ENCODE measurements around the gene EXOC4. TPM values are rescaled to one million over a fixed set of nuclear protein-coding genes. Genes with fewer than 3 reads are reported as not detected.

Gene EXOC4
- total and polyA plus RNA-seq, 2 of the 8 experiments (the other 6 are each of a cell fraction or from before 2014, with no cell fraction given) = 27.0 to 67.3 TPM

DNA sequence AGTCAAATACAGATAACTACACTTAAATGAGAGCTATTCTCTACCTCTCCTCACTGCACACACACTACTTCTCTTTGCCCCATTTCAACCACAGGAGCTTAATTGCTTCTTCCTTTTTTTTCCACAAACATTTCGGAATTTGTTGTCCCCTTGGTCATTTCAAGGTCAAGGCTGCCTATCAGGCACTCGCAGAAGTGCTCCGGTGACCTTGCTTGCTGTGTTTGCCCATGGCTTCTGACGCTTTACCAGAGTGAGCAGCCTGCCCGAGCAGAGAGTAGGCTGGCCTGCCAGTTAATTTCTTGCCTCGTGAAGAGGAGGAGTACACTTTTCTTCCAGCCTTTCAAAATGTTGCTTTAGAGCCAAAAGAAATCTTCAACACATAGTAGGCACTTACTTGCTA, 577.2 kb downstream of the EXOC4 start:
- ChIA-PET CTCF (ENCODE audit: partially characterized antibody) (interaction anchor here (0.5 to 0.7 kb wide), 3 partner anchors 9 to 71 kb away, joined by 3 read pairs; no protein-coding TSS in a partner anchor), POLR2A (ENCODE audit: partially characterized antibody) (no interaction called here)
- Histone ChIP-seq H3K79me2 (ENCODE audit: control insufficient read depth in 1 of 2, insufficient read depth in 2 of 2, low read length in 2 of 2) (no peaks in the 10 kb centered on the region), H3K4ac (replicated peaks; ENCODE audit: insufficient read length, low read depth, low read length) (no peak overlapping the region), H2BK20ac (ENCODE audit: low read length) (no peak overlapping the region), H2AFZ (ENCODE audit: low read length) (no peak overlapping the region), H2AK5ac (ENCODE audit: low read depth, low read length) (no peak overlapping the region), H3K9ac (replicated peaks in 1 of 4; ENCODE audit: extremely low read depth in 1 of 4, low read depth in 3 of 4, low read length in 3 of 4) (no peak overlapping the region), H2BK5ac (ENCODE audit: low read depth, low read length) (no peak overlapping the region), H3K4me3 (ENCODE audit: extremely low read depth in 1 of 4, insufficient read depth in 2 of 4, low read depth in 3 of 4, low read length in 4 of 4) (no peak overlapping the region), H4K5ac (ENCODE audit: insufficient read length, low read depth, low read length) (no peak overlapping the region), H4K91ac (replicated peaks; ENCODE audit: insufficient read length, low read length) (no peak overlapping the region), H3K4me1 (replicated peaks in 1 of 4; ENCODE audit: control insufficient read depth in 3 of 4, insufficient read depth in 4 of 4, low read length in 3 of 4) (peaks cover 0 to under 1% (median 0%) of the 10 kb centered on the region in 4 experiments; a peak in 1 of 7 replicates), H3K27ac (ENCODE audit: low read depth, low read length) (no peak overlapping the region), H3K79me1 (ENCODE audit: low read depth, low read length) (no peaks in the 10 kb centered on the region), H2BK12ac (ENCODE audit: low read depth, low read length) (no peak overlapping the region), H3K14ac (ENCODE audit: insufficient read length) (no peak overlapping the region), H3K23ac (ENCODE audit: insufficient read length) (no peak overlapping the region), H3K36me3 (ENCODE audit: control insufficient read depth in 2 of 4, insufficient read depth in 4 of 4, low read length in 3 of 4) (peaks cover 0 to 4% (median 0%) of the 10 kb centered on the region in 4 experiments; a peak in 1 of 8 replicates), H2BK15ac (ENCODE audit: low read length) (no peak overlapping the region), H2BK120ac (replicated peaks; ENCODE audit: low read depth, low read length) (no peak overlapping the region), H3K56ac (replicated peaks; ENCODE audit: insufficient read length, low read depth, low read length) (no peak overlapping the region), H4K8ac (ENCODE audit: extremely low read depth, insufficient read depth, low read length) (no peak overlapping the region), H3K4me2 (ENCODE audit: insufficient read depth in 1 of 2, low read depth in 2 of 2, low read length in 2 of 2) (no peak overlapping the region), H3K27me3 (replicated peaks in 1 of 4; ENCODE audit: control insufficient read depth in 3 of 4, extremely low read depth in 1 of 4, insufficient read depth in 3 of 4, low read length in 3 of 4) (no peaks in the 10 kb centered on the region), H3K18ac (ENCODE audit: extremely low read depth, low read length) (no peak overlapping the region), H3K9me3 (ENCODE audit: insufficient read depth in 2 of 2, low read depth in 1 of 2, low read length in 1 of 2) (no peaks in the 10 kb centered on the region), H4K20me1 (replicated peaks in 1 of 2; ENCODE audit: control insufficient read depth in 1 of 2, insufficient read depth in 2 of 2, low read length in 2 of 2) (no peaks in the 10 kb centered on the region), H3K23me2 (ENCODE audit: low read depth, low read length) (no peaks in the 10 kb centered on the region)
- TF ChIP-seq SRF (IDR thresholded peaks at IDR 0.05; ENCODE audit: low read depth, low read length) (no peak), SP4 (IDR thresholded peaks at IDR 0.05; ENCODE audit: low read length) (no peak), CEBPB (IDR thresholded peaks at IDR 0.05; ENCODE audit: low read depth, low read length) (no peak)
- TF ChIP-seq, protein P1, sequence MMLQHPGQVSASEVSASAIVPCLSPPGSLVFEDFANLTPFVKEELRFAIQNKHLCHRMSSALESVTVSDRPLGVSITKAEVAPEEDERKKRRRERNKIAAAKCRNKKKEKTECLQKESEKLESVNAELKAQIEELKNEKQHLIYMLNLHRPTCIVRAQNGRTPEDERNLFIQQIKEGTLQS (IDR thresholded peaks at IDR 0.05; ENCODE audit: insufficient read depth, low read depth, low read length) = no peak
- TF ChIP-seq, protein P2, sequence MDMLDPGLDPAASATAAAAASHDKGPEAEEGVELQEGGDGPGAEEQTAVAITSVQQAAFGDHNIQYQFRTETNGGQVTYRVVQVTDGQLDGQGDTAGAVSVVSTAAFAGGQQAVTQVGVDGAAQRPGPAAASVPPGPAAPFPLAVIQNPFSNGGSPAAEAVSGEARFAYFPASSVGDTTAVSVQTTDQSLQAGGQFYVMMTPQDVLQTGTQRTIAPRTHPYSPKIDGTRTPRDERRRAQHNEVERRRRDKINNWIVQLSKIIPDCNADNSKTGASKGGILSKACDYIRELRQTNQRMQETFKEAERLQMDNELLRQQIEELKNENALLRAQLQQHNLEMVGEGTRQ (IDR thresholded peaks at IDR 0.05; ENCODE audit: low read length) = no peak
- DNase-seq (ENCODE audit: low read depth in 1 of 2, low spot score in 2 of 2) (no peak), FAIRE-seq (no peak)
- WGBS, 2 experiments (ENCODE audit: extremely low coverage in 1 of 2, insufficient coverage in 1 of 2, insufficient read length in 1 of 2, insufficient replicate concordance in 2 of 2, low coverage in 1 of 2, low lambda C conversion rate in 2 of 2, missing lambda C conversion rate in 1 of 2) = 92% methylated on average over 6 of the region's 6 CpGs; no CpG with 5 or more reads in 1 of the 2 experiments
